G401 (cell line): ENCODE results near the gene ATP10D. TPM values are rescaled to one million over a fixed set of nuclear protein-coding genes. Genes with fewer than 3 reads are reported as not detected.

Experiments
- DNase-seq: peaks from one replicate; pipeline ENCODE4 v3.0.0-alpha.2; 2015; ENCODE audit warnings: low spot score
- in situ Hi-C: cut with HindIII; loops from 2 replicates; pipeline ENCODE4 v1.10.0; 2016; ENCODE audit warnings: low sequenced_read_pairs, mixed read lengths
- total RNA-seq: library from RNA; depleted of rRNA; stranded (reverse); fragments of >200 nt; shearing (Covaris generic); gene quantifications from 2 replicates; pipeline ENCODE4 v1.2.3, GENCODE V29; 2014; rRNA removed

The ATP10D gene
- 0.43 and 0.54 TPM in 2 replicates for total RNA-seq

DNA sequence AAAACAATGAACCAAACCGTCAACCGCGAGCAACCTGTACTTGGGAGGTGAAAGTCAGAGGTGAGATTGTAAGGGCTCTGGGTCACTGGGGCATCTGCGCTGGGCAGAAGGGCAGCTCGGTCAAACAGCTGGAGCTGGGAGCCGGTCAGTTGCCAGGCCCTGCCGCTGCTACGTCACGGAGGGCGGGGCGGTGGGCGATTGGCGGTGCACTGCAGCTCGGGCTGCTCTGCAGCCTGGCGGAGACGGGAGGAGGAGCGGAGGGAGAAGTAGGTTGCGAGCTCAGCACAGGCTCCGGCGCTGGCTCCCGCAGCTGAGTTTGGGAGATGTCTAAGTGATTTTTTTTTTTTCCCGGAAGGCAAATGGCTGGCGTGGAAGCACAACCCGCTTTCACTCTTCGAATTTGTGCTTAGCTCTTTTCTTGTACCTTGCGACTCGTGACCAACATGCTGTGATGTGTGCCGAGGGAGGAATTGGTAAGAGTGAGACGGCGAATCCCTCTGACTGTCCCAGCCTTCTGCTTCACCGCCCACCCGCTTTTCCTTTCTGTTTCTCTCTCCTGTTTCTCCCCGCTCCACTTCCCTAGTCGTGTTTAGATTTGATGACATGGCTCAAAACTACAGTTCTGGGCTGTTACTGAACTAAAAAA, at the start of gene ATP10D:
Gene ATP10D, plus strand, starts transcription at position 229 of the 646 bp plus-strand sequence. CDS start 27,266 bp downstream, outside the sequence.
- peak; percentile 92 for DNase-seq
- in situ Hi-C loops = no loop called here

DNA sequence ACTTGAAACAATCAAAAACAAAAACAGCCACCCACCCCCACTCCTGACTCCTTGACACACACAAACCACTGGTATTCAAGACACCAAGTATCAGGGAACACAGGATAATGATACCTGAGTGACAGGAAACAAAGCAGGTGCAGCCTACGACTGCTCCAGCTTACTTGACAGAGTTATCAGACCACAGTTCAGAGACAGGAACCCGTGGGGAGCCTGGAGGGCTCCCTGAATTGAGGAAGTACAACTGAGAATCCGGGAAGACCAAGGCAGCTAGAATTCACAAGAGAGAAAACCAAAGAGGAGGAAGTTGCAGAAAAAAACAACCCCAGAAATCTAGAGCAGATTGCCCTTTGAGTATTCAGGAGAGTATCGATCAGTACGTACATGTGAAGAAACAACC, 42.1 kb upstream of the ATP10D start:
- no peak for DNase-seq
- in situ Hi-C loops = no loop called here

DNA sequence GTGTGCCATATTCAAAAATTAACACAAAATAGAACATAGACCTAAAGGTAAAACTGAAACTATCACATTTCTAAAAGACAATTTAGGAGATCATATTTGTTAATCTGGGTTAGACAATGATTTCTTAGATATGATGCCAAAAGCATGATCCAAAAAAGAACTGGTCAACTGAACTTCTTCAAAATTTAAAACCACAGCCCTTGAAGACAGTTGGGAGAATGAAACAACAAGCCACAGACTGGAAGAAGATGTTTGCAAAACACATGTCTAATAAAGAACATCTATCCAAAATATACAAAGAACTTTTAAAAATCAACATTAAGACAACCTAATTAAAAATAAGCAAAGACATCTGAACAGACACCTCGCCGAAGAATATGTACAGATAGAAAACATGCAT, 41.0 kb upstream of the ATP10D start:
- in situ Hi-C loops = no loop called here
- no peak for DNase-seq

DNA sequence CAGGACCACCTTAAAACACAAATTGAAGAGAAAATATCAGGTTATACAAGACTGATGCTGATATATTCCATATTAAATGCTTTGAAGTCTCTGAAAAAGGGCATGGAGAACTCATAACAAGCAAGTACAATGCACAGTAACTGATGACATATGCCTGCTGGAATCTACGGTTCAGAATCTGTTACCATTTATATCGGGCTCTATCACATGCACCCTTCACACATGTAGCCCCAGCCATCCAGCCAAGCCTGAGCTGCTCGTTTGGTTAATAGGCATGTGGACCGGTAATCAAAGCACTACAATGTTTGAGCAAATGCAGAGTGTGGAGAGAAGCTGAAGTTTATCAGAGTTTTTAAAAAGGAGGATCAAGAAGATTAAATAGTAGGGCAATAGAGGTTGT, 33.4 kb upstream of the ATP10D start:
- DNase-seq = no peak
- in situ Hi-C loops = no loop called here

DNA sequence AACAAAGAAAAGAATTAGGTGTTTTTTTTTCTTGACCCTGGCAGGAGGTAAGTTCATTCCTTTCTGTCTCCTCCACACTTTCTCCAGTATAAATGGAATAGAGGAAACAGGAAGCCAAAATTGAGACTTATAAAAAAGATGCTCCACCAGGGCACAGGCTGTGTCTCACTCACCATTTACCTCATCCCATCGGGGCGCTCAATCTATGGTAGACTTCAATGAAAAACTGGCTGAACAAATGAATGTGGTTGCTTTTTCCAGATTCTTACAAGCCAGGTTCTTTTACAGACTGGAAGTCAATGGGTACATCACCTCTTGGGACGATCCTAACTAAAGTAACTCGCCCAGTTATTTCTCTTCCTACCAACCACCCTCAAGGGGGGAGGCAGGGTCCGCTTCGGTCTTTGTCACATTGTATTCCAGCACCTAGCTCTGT, 22.3 kb upstream of the ATP10D start:
- in situ Hi-C loops = no loop called here
- peak; percentile 69 for DNase-seq

DNA sequence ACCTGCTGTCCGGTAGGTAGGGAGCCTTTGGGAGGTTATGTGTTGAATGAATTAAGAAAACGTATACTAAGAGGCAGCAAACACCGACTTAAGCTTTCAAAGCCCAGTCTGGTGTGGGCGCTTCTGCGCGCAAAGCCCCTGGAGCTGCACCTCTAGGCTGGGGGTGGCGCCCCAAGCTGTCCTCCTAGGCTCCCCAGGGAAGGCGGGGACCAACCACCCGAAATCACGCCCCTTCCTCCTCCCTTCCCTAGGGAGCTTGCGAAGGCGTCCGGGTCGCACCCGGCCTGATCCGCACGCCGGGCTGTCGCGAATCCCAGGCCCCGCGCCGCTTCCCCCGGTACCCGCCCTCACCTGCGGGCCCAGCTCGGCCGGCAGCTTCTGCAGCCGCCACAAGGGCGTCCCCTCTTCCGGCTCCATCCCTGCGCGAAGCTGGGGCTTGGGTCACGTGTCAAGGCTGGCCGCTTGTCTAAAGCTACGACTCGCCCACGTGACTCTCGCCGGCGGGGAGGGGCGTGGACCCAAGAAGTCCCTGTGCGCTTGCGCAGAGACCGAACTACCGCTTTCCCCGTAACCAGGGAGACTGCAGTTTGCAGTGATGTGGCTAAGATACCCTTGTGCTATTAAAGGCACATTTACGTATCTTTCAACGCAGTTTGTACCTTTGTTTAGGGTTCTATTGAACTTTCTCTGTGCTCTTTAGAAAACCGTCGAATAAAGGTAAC, 21.7 kb upstream of the ATP10D start, which contains the start of gene COMMD8:
Gene COMMD8, minus strand, starts transcription at position 468 of the 722 bp plus-strand sequence. Its CDS starts 51 bp downstream, at position 417.
- DNase-seq = peak; percentile 97
- in situ Hi-C loops = no loop called here

DNA sequence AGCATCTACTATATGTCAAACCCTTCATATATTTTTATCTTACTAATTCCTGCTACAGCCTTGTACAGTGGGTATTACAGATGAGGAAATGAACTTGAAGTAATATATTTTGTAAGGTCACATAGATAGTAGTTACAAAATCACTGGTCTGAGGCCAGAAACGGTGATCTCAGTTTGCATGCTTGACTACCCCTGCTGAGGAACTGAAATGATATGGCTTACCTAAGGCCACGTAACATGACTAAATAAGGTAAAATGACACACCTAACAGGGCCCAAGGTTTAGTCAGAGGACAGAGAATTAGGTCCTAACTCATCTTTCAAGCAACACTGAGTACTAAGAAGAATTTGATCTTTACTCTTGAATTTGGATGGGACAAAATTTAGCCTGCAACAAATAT, 20.1 kb upstream of the ATP10D start:
- no peak for DNase-seq
- in situ Hi-C loops = no loop called here

DNA sequence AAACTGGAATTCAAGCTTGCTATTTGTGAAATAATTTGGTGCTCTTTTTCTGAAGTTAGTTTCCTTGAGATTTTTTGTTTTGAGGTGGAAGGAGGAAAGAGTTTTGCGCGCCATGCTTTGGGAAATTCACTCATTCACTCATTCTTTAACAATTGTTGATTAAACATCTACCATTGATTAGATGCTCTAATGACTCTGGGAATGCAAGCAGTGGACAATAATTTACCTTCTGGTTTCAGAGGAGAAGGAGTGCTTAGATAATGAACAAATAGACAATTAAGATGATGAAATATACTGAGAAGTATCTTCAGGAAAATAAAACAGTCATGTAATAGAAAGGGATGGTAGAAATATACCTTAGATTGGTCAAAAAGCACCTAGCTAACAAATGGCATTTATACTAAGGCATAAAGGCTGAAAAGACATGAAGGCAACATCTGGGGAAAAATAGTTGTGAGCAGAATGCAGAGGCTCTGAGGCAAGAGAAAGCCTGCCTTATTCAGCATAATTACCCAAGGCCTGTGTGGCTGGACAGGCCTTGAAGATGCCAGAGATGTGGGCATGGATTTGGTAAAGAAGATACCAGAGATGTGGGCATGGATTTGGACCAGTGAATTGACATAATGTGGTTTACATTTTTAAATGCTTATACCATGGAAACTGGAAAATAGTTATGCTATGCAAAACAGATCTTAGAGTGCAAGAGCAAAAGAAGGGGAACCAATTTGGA, 18.9 kb upstream of the ATP10D start:
- DNase-seq = no peak
- in situ Hi-C loops = no loop called here

DNA sequence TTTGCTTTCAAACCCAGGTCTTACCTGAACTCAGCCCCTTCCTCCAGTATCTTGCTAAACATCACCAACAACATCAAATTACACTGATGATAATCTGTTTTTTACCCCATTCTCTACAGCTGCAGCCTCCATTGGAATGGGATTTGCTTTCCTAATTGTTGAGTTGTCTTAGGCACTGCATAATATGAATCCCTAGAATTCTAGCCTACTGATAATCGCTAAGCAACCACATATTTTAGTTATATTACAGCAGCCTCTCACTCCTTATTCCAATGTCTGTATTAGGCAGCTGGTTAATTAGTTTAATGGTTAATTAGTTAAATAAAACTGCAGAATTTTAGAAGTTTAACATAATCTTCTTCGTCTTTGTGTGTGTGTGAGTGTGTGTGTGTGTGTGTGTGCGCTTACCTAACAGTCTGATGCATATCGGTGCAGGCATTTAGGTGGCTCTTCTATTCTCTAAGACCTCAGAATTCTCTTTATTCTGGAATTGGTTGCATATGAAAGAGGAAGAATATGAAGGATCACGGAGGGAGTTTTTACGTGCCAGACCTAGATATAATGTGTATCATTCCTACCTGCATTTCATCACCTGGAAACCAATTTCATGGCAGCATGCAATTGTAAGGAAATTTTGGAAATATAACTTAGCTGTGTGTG, 16.2 kb upstream of the ATP10D start:
- in situ Hi-C loops = no loop called here
- no peak for DNase-seq

DNA sequence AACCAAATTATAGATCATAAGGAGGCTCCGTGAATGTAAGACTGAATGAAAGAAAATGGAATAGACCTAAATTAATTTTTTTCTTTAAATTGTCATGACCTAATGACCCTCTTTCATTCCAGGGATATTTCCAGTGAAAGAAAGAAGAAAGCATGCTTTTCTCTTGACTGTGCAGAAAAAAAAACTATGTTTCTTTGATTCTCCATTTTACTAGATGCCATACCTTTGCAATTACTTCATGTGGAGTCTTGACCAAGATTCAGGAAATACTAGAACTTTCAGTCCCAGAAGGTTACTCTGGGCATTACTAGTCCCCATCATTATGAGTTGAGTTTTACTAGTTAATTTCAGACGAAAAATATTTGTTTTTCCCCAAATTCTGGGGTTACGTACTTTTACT, 15.1 kb upstream of the ATP10D start:
- DNase-seq = no peak
- in situ Hi-C loops = no loop called here

DNA sequence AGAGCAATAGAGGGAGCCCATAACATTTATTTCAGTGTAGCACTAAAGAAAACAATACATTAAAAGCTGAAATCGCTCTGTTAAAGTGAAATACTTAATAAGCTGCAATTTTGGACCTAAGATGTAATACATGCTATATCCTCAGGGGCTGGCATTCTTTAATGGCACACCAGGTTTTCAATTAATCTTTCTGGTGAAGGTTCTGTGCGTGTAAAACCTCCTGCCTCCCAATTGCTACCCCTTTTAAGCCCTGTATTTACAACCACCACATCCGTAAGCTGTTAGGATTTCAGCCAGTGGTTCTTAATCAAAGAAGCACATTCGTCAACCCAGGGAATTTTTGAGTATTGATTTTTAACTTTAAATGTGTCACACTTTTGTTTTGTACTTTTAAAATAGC, 14.0 kb upstream of the ATP10D start:
- no peak for DNase-seq

DNA sequence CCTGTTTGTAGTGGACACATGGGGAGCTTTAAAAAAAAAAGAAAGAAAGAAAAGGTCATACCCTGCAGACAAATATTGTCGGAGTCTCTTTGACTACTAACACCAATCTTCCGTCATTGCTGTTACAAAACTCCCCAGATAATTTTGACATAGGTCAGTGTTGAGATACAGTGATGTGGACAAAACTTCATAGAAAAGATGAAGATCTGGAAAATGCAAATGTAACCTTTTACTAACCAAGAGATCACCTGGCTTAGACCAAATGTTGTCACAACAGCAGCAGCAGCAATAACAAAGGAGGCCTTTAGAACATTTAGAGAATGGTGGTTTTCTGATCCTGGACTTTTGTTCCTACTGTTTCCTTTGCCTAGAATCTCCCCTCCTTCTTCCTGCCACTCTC, 13.5 kb upstream of the ATP10D start:
- in situ Hi-C loops = no loop called here
- no peak for DNase-seq

More for the DNA sequence above, 14.0 kb upstream of the ATP10D start:
- in situ Hi-C loops = no loop called here

DNA sequence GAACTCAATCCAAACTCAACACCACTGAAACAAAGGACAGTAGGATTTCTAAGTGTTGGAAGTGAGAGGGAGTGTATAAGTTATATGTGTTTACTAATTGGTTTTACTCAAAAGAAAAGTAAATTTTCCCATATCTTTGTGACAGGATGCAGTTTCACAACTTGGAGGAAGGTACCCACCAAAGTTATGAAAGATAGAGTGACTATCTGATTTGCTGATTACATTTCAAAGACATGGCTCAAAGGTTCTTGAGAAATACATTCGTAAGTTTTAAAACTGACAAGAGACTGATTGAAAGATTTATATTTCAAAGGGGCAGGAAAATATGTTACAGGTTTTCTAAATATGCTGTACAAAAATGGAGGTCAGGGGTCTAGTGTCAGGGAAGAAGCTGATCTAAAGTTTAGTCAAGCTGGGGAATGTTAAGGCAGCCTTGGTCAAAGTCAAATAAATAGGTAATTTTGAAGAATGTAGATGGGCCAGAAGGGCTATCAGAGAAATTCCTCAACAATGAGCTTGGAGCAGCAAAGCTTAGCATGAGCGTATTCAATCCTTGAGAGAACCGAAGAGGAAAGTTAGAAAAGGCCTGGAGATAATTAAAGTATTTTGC, 11.8 kb upstream of the ATP10D start:
- DNase-seq = no peak
- in situ Hi-C loops = no loop called here

DNA sequence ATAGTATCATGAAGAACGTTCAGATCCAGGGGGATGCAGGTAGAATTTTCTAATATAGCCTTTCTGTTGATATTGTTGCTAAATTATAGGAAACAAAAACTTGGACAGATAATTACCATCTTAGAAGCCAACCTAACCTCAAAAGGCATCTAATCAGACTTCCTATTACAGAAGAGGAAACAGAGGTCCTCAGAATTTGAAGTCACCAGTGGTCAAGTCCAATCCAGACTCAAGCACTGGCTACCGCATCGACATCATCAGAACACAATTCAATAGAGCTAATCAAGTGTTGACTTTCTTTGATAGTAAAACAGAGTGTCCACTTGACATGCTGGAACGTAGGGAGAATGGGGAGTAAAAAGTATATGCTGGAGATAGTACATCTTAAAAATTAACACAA, 10.3 kb upstream of the ATP10D start:
- no peak for DNase-seq
- in situ Hi-C loops = no loop called here

DNA sequence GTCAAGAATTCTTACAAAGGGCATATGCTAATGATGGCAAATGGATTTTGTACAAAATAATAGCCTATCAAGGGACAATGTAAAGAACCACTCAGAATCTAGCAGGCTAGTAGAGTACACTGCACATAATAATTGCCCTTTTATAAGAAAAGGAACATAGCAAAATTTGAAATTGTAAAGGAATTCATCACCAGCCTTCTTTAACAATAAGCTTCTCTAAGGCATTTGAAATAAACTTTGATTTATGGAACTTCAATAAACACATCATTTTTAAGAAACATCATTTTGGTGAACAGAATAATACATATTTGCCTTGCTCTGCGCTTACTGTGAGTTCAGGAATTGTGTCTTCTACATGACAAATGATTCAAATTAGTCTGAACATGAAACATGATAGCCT, 9.7 kb upstream of the ATP10D start:
- no peak for DNase-seq
- in situ Hi-C loops = no loop called here

DNA sequence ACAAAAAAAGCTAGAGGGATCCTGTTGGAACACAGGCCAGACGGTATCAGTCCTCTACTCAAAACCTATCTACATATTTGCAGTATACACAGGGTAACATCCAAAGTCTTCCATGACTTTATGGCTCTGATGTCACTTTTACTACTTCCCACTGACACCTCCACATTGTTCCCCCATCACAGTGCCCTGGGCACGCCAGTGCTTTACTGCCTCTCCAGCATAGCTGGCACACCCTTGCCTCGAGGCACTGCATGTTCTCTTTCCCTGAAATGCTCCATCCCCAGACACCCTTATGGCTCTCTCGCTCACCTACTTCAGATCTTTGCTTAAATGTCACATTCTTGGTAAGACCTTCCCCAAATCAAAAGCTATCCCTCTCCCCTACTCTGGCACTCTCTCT, 6.3 kb upstream of the ATP10D start:
- DNase-seq = no peak
- in situ Hi-C loops = no loop called here

DNA sequence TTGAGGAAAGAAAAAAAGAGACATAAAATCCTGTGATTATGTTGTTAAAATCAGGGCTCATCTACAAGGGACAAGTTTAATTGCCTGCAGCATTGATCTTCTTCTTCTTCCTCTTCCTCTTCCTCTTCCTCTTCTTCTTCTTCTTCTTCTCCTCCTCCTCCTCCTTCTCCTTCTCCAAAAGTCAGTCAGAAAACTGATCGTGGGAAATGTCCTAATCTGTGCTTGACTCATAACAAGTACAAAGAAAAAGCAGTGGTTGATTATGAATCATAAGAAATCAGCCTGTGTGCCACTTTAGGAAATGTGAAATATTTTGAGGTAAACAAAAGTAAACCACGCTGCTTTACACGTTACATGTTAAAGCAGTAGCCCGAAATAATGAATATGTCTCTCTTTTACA, 2.7 kb upstream of the ATP10D start:
- in situ Hi-C loops = no loop called here
- no peak for DNase-seq

DNA sequence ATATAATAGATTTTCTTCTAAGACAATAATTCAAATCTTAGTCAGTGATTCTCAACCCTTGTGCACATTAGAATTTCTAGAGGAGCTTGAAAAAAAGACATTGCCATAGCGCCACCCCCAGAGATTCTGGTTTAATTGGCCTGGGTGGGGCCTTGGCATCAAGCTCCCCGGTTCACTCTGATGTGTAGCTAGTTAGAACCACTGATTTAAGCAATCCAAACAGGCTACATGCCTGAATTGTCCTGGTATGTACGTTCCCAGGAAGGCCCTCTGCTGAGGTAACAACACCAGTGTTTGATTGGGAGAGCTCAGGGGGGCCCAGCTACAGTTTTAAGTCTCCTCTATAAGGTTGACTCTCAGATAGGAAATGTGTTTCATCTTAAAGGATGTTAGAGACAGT, 1.3 kb upstream of the ATP10D start:
- in situ Hi-C loops = no loop called here
- no peak for DNase-seq

DNA sequence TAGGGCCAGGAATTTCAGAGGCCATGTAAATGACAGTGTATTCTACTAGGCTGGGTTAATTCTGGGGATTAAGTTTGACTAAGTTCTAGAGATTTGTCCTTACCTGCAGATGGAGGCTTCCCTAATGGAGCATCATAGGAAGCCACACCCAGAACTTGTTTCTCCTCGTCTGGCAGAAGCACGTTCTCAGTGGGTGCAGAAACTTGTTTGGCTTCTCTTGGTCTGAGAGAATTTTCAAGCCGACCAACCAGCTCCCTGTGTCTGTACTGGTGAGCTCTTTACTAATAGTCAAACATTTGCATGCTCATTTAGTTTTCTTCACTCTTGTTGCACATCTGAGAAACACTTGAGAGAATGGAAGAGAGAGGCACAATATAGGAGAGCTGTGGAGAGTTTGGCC, 907 bp upstream of the ATP10D start:
- in situ Hi-C loops = no loop called here
- no peak for DNase-seq
